ENCODE results near the gene ERCC1.
"Not testable (repeated sequence)": the region's sequence is repeated elsewhere in the genome, so short reads cannot be mapped to it uniquely, and the experiment has no call there.

ERCC1 gene

GRCh38 chr19:45455707-45456499 lies 32.2 kb upstream of the ERCC1 start:
- DNase-seq: peak; percentile 96

- no peak for DNase-seq
Observed at GRCh38 chr19:45451850-45452387, 28.2 kb upstream of the ERCC1 start.

- peak; percentile 77 for DNase-seq
Observed at GRCh38 chr19:45451131-45451849, 27.6 kb upstream of the ERCC1 start.

GRCh38 chr19:45450012-45450333 lies 26.3 kb upstream of the ERCC1 start:
- no peak for DNase-seq

- DNase-seq: no peak
Observed at GRCh38 chr19:45448887-45449299, 25.2 kb upstream of the ERCC1 start.

- no peak for DNase-seq
Observed at GRCh38 chr19:45448425-45448756, 24.7 kb upstream of the ERCC1 start.

GRCh38 chr19:45446944-45447343 lies 23.2 kb upstream of the ERCC1 start:
- DNase-seq: peak; percentile 65

GRCh38 chr19:45446295-45446694 lies 22.6 kb upstream of the ERCC1 start:
- no peak for DNase-seq

GRCh38 chr19:45445139-45445538 lies 21.4 kb upstream of the ERCC1 start:
- DNase-seq: no peak

- peak; percentile 96 for DNase-seq
Observed at GRCh38 chr19:45444318-45445041, 20.8 kb upstream of the ERCC1 start.

GRCh38 chr19:45443462-45444317 lies 20.0 kb upstream of the ERCC1 start:
- peak; percentile 91 for DNase-seq

- DNase-seq: peak; percentile 60
Observed at GRCh38 chr19:45442778-45443461, 19.2 kb upstream of the ERCC1 start.

- no peak for DNase-seq
Observed at GRCh38 chr19:45442408-45442777, 18.7 kb upstream of the ERCC1 start.

GRCh38 chr19:45440873-45441654 lies 17.3 kb upstream of the ERCC1 start:
- DNase-seq: no peak

- DNase-seq: peak; percentile 43
Observed at GRCh38 chr19:45440259-45440638, 16.5 kb upstream of the ERCC1 start.

- DNase-seq: peak; percentile 89
Observed at GRCh38 chr19:45439569-45440258, 16.0 kb upstream of the ERCC1 start.

- DNase-seq: no peak
Observed at GRCh38 chr19:45439190-45439568, 15.5 kb upstream of the ERCC1 start.

GRCh38 chr19:45437328-45437727 lies 13.6 kb upstream of the ERCC1 start:
- DNase-seq: no peak

- DNase-seq: not testable (repeated sequence)
Observed at GRCh38 chr19:45432543-45432942, 8.8 kb upstream of the ERCC1 start.

- not testable (repeated sequence) for DNase-seq
Observed at GRCh38 chr19:45431008-45431407, 7.3 kb upstream of the ERCC1 start.

- DNase-seq: not testable (repeated sequence)
Observed at GRCh38 chr19:45429896-45430295, 6.2 kb upstream of the ERCC1 start.
